GM23248 (cell line): ENCODE data around the gene NUDT12. TPM values are rescaled to one million over a fixed set of nuclear protein-coding genes. Genes with fewer than 3 reads are reported as not detected.

ENCODE experiments used
- DNase-seq: peaks from one replicate; pipeline ENCODE4 v3.0.0-alpha.2; 2015
- H2AFZ ChIP-seq: fragments of 200-600 bp; sonication (generic); 2 replicates; pipeline ENCODE4 v1.6.1; 2016; ENCODE audit warnings: antibody characterized with exemption
- H3F3A ChIP-seq: fragments of 200-600 bp; sonication (generic); 2 replicates; pipeline ENCODE4 v1.6.1; 2016; ENCODE audit warnings: mild to moderate bottlenecking, antibody characterized with exemption, mixed run types; ENCODE audit not compliant: insufficient read depth
- H3K27ac ChIP-seq: fragments of 200-600 bp; sonication (generic); 2 replicates; pipeline ENCODE4 v1.5.1; 2016; ENCODE audit warnings: mild to moderate bottlenecking
- H3K27me3 ChIP-seq: fragments of 200-600 bp; sonication (generic); replicated peaks from 2 replicates; pipeline ENCODE4 v1.6.1; 2016; ENCODE audit warnings: mild to moderate bottlenecking; ENCODE audit not compliant: insufficient read depth
- H3K36me3 ChIP-seq: fragments of 200-600 bp; sonication (generic); 2 replicates; pipeline ENCODE4 v1.6.1; 2016; ENCODE audit warnings: low read depth, mild to moderate bottlenecking
- H3K4me1 ChIP-seq: fragments of 200-600 bp; sonication (generic); 2 replicates; pipeline ENCODE4 v1.6.1; 2016; ENCODE audit warnings: mild to moderate bottlenecking; ENCODE audit not compliant: insufficient read depth
- H3K4me2 ChIP-seq: fragments of 200-600 bp; sonication (generic); one replicate; pipeline ENCODE4 v1.6.1; 2016; ENCODE audit warnings: mild to moderate bottlenecking; ENCODE audit not compliant: unreplicated experiment
- H3K4me3 ChIP-seq: fragments of 200-600 bp; sonication (generic); 2 replicates; pipeline ENCODE4 v1.5.1; 2016; ENCODE audit warnings: mild to moderate bottlenecking
- H3K79me2 ChIP-seq: fragments of 200-600 bp; sonication (generic); 2 replicates; pipeline ENCODE4 v1.6.1; 2016; ENCODE audit warnings: mild to moderate bottlenecking; ENCODE audit not compliant: insufficient read depth
- H3K9ac ChIP-seq: fragments of 200-600 bp; sonication (generic); 2 replicates; pipeline ENCODE4 v1.6.1; 2016; ENCODE audit warnings: mild to moderate bottlenecking
- H3K9me2 ChIP-seq: fragments of 200-600 bp; sonication (generic); 2 replicates; pipeline ENCODE4 v1.6.1; 2016; ENCODE audit warnings: mixed run types, mild to moderate bottlenecking, moderate library complexity; ENCODE audit not compliant: insufficient read depth
- H3K9me3 ChIP-seq: fragments of 200-600 bp; sonication (generic); one replicate; pipeline ENCODE4 v1.6.1; 2017; ENCODE audit warnings: low read depth
- H4K20me1 ChIP-seq: fragments of 200-600 bp; sonication (generic); 2 replicates; pipeline ENCODE4 v1.6.0; 2016; ENCODE audit not compliant: insufficient read depth
- EZH2 ChIP-seq: fragments of 200-600 bp; sonication (generic); IDR thresholded peaks from 2 replicates; pipeline ENCODE4 v1.6.1; 2018; ENCODE audit warnings: antibody characterized with exemption, mild to moderate bottlenecking; ENCODE audit not compliant: insufficient read depth, poor library complexity, severe bottlenecking
- EZH2phosphoT487 ChIP-seq: fragments of 200-600 bp; sonication (generic); IDR thresholded peaks from 2 replicates; pipeline ENCODE4 v1.6.1; 2018; ENCODE audit warnings: antibody characterized with exemption, moderate library complexity, mild to moderate bottlenecking, low read depth; ENCODE audit not compliant: insufficient read depth
- WGBS, 2 experiments: methylation state at CpG; one replicate each; pipeline ENCODE4 v1.1.6; 2015 to 2017; ENCODE audit warnings: low lambda C conversion rate in 2 of 2, low coverage in 1 of 2; ENCODE audit errors: missing lambda C conversion rate in 2 of 2; 5-methylcytosine and 5-hydroxymethylcytosine counted together
- in situ Hi-C: fragments of 300-500 bp; cut with MboI; formaldehyde crosslinking; loops from 2 replicates; pipeline ENCODE4 v1.15.0; 2020
- polyA plus RNA-seq: library from polyadenylated mRNA; unstranded; fragments of >200 nt; fragmentation: Nextera tagmentation; extraction: Ambion mirVana; gene quantifications from 2 replicates; pipeline ENCODE4 v1.2.1, GENCODE V29; 2016
- total RNA-seq: library from RNA; depleted of rRNA; stranded (reverse); fragments of >200 nt; shearing (Covaris generic); gene quantifications from 2 replicates; pipeline ENCODE4 v1.2.3, GENCODE V29; 2014

NUDT12 gene
- total and polyA plus RNA-seq, 2 experiments from 2014 or later: 6.7 to 8.9 TPM

DNA sequence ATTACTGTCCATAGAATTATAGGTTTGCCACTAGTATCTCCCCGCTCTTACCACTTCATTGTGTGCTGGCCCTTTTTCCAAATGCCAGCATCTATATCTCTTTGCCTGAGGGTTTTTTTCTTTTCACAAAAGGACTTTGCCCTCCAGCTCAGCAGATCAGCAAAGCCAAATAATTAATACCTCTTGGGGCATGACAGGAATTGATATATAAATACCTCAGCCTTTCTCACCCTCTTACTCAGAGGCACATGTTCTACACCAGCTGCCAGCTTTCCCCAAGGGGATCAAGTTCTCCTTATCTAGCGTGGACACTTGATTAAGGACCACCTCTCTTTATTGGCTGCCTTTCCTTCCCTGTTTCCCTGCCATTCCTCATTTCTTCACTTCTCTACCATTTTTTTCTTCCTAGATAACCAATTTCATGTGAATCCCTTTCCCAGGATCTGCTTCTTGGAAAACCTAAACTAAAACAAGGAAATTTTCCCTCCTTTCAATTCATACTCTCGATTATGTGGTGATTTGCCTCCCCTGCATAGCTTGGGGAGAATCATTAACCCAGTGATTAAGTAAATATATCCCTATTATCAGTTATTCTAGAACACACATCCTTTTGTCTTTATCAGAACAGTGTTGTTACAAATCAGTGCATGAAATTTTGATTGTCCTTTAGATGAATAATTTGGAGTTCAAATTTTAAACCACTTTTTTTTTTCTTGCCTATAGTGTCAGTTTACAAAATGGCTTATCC lies 6.9 kb upstream of the NUDT12 start:
- Histone ChIP-seq H3K27me3 (peaks cover 4% of the 10 kb centered on the region), H3K4me2 (no peak overlapping the region), H3K9me3 (no peaks in the 10 kb centered on the region), H2AFZ (no peak overlapping the region), H4K20me1 (no peaks in the 10 kb centered on the region), H3K27ac (no peak overlapping the region), H3K9me2 (no peaks in the 10 kb centered on the region), H3K4me1 (no peaks in the 10 kb centered on the region), H3K9ac (no peak overlapping the region), H3K79me2 (no peaks in the 10 kb centered on the region), H3F3A (no peaks in the 10 kb centered on the region), H3K36me3 (no peaks in the 10 kb centered on the region), H3K4me3 (no peak overlapping the region)
- WGBS, 2 experiments: 30 to 35% methylated on average over 3 of the region's 3 CpGs
- no peak for TF ChIP-seq EZH2
- no peak for DNase-seq
- in situ Hi-C loops: no loop called here

DNA sequence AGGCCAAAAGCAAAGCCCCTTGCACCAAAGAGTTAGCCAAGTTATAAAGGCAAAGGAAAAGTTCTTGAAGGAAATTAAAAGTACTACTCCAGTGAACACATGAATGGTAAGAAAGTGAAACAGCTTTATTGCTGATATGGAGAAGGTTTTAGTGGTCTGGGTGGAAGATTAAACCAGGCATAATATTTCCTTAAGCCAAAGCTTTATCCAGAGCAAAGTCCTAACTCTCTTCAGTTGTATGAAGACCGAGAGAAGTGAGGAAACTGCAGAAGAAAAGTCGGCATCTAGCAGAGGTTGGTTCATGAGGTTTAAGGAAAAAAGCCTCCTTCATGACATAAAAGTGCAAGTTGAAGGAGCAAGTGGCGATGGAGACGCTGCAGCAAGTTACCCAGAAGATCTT lies 3.1 kb upstream of the NUDT12 start:
- WGBS, 2 experiments: 61 to 75% methylated on average over 4 of the region's 4 CpGs
- Histone ChIP-seq H3K36me3 (no peaks in the 10 kb centered on the region), H3K9me3 (no peaks in the 10 kb centered on the region), H3K4me3 (no peak overlapping the region), H3K79me2 (peaks cover 10% of the 10 kb centered on the region), H4K20me1 (no peaks in the 10 kb centered on the region), H3F3A (no peaks in the 10 kb centered on the region), H3K4me2 (no peak overlapping the region), H3K27me3 (peaks cover 4% of the 10 kb centered on the region; the same call in 1 of the 2 replicates), H3K9ac (no peak overlapping the region), H2AFZ (no peak overlapping the region), H3K4me1 (peaks cover 7% of the 10 kb centered on the region; the same call in 1 of the 2 replicates), H3K9me2 (no peaks in the 10 kb centered on the region), H3K27ac (no peak overlapping the region)
- TF ChIP-seq EZH2 (no peak), EZH2phosphoT487 (no peak)
- in situ Hi-C loops: no loop called here
- DNase-seq: no peak

DNA sequence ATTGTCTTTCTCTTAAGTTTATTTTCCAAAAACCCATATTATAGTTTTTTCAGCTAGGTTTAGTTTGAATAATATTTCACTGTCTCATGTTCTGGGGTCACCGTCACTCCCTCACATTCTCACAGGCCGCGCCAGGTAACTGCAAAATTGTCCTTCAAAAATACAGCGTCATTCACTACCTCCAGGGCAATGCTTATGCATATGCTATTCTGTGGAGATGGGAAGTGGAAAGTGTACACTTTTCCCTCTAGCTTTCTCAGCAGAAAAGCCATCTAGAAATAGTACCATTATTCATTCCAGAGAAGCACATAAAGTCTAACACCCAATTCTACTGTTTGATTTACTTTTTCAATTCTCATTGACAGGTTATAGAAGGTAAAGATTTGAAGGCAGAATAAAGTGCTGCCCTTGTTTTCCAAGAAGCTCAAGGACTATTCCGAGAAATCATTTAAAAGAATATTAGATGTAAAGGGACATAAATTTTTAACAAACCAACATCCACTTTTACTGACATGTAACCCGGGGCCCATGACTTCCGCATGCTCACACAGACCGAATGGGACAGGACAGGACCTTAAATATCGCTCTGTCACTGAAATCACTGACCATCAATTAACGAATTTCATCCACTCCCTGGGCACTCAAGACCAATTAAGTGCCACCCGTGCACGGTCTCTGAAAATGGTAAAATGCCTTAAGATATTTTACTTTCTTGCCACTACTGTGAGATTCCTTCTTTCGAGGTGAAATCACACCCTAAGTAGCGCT lies 720 bp downstream of the NUDT12 start:
- in situ Hi-C loops: no loop called here
- Histone ChIP-seq H3K9ac (peak overlapping the region; percentile 86), H3K4me2 (peak overlapping the region; percentile 96), H3K27me3 (no peaks in the 10 kb centered on the region), H3K9me2 (no peaks in the 10 kb centered on the region), H3K79me2 (peaks cover 10% of the 10 kb centered on the region), H3K9me3 (no peaks in the 10 kb centered on the region), H3K4me1 (peaks cover 7% of the 10 kb centered on the region; the same call in 1 of the 2 replicates), H4K20me1 (no peaks in the 10 kb centered on the region), H3F3A (no peaks in the 10 kb centered on the region), H3K27ac (peak overlapping the region; percentile 82), H2AFZ (peak overlapping the region; percentile 93), H3K36me3 (no peaks in the 10 kb centered on the region; the same call in 1 of the 2 replicates), H3K4me3 (peak overlapping the region; percentile 91)
- peak; percentile 39 for DNase-seq
- 9 to 11% methylated on average over 14 of the region's 14 CpGs for WGBS, 2 experiments
- TF ChIP-seq EZH2 (no peak), EZH2phosphoT487 (no peak)

DNA sequence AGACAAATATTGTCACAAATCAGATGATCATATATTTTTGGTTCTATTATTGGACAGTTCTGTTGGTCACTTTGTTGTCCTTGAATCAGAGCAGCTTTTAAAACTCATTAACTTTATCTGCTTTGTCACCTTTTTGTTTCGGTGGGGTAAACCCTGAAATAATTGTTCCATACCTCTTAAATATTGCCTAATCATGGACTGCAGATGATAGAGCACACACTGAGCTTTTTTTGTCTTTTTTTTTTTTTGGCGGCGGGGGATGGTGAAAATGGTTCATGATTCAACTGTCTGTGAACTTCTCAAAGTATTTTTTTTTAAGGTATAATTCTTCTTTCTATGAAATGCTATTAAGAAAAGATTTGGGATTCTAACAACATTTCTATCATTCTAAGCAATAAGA lies 1.8 kb downstream of the NUDT12 start:
- no peak for DNase-seq
- H3K27me3 ChIP-seq: no peaks in the 10 kb centered on the region
- H3K9me3 ChIP-seq: no peaks in the 10 kb centered on the region
- H4K20me1 ChIP-seq: no peaks in the 10 kb centered on the region
- H3K4me2 ChIP-seq: no peak overlapping the region
- peak overlapping the region; percentile 93; the same call in 1 of the 2 replicates for H2AFZ ChIP-seq
- in situ Hi-C loops: no loop called here
- peaks cover 10% of the 10 kb centered on the region for H3K79me2 ChIP-seq
- no peaks in the 10 kb centered on the region for H3F3A ChIP-seq
- no peaks in the 10 kb centered on the region for H3K9me2 ChIP-seq
- TF ChIP-seq EZH2 (no peak), EZH2phosphoT487 (no peak)
- H3K9ac ChIP-seq: no peak overlapping the region
- no peaks in the 10 kb centered on the region; the same call in 1 of the 2 replicates for H3K36me3 ChIP-seq
- no peak overlapping the region for H3K4me3 ChIP-seq
- peaks cover 7% of the 10 kb centered on the region; the same call in 1 of the 2 replicates for H3K4me1 ChIP-seq
- WGBS, 2 experiments: 95 to 100% methylated on average over 3 of the region's 3 CpGs
- H3K27ac ChIP-seq: no peak overlapping the region
